Upper lobe of left lung (tissue), 6 donors: Measurements from ENCODE around the gene BCAT1. TPM values are rescaled to one million over a fixed set of nuclear protein-coding genes. Genes with fewer than 3 reads are reported as not detected.

Source experiments
- ATAC-seq, 2 donors: fragments of 200-7000 bp; cut with Tn5 transposase; one replicate each; pipeline ENCODE4 v1.9.1; 2022; ENCODE audit warnings: mild to moderate bottlenecking in 2 of 2, moderate library complexity in 2 of 2; ENCODE audit not compliant: low FRiP score in 2 of 2
- DNase-seq, 2 donors: peaks; one replicate each; pipeline ENCODE4 v3.0.0-alpha.2; 2019 to 2020
- H3K27ac ChIP-seq, 4 donors: fragments of 200-600 bp; sonication (generic); one replicate each; pipeline ENCODE4 v1.5.1; 2016 to 2019
- H3K27me3 ChIP-seq, 4 donors: fragments of 200-600 bp; sonication (generic); one replicate each; pipeline ENCODE4 v1.5.1; 2017 to 2019
- H3K36me3 ChIP-seq, 4 donors: fragments of 200-600 bp; sonication (generic); one replicate each; pipeline ENCODE4 v1.5.1; 2016 to 2019
- H3K4me1 ChIP-seq, 4 donors: fragments of 200-600 bp; sonication (generic); one replicate each; pipeline ENCODE4 v1.5.1; 2018 to 2019
- H3K4me3 ChIP-seq, 4 donors: fragments of 200-600 bp; sonication (generic); one replicate each; pipeline ENCODE4 v1.5.1; 2017 to 2019; ENCODE audit warnings: mild to moderate bottlenecking in 2 of 4, moderate library complexity in 1 of 4
- H3K9me3 ChIP-seq, 4 donors: fragments of 200-600 bp; sonication (generic); one replicate each; pipeline ENCODE4 v1.5.1; 2018 to 2019
- CTCF ChIP-seq, 6 experiments: fragments of 450-650 bp in 4 of 6; fragments of 200-600 bp in 2 of 6; sonication (generic) in 2 of 6; IDR thresholded peaks; one replicate each; pipeline ENCODE4 v1.5.1; 2016 to 2019; ENCODE audit warnings: antibody characterized with exemption in 6 of 6
- EP300 ChIP-seq, 4 donors: sonication (generic); formaldehyde crosslinking; IDR thresholded peaks; one replicate each; pipeline ENCODE4 v1.5.1; 2017; ENCODE audit warnings: antibody characterized with exemption in 4 of 4, control low read depth in 2 of 4
- POLR2A ChIP-seq, 4 donors: fragments of 450-650 bp; IDR thresholded peaks; one replicate each; pipeline ENCODE4 v1.5.1; 2016 to 2017; ENCODE audit warnings: antibody characterized with exemption in 4 of 4, mild to moderate bottlenecking in 2 of 4
- POLR2AphosphoS5 ChIP-seq, 2 donors: sonication (generic); formaldehyde crosslinking; IDR thresholded peaks; one replicate each; pipeline ENCODE4 v1.5.1; 2017; ENCODE audit warnings: antibody characterized with exemption in 2 of 2
- WGBS, 2 donors: methylation state at CpG; one replicate each; pipeline ENCODE4 v1.1.5; 2017 to 2018; 5-methylcytosine and 5-hydroxymethylcytosine counted together
- total RNA-seq, 6 donors: library from RNA; depleted of rRNA in 4 of 6; stranded (reverse); fragments of >200 nt in 4 of 6; gene quantifications; one replicate each; pipeline versions ENCODE4 v1.1.0 to v1.2.1, GENCODE V29; 2016 to 2021
- donor health status: DM: no; HTN: no; CAD: no; lungs with moderate emphysema.
- donor health status: DM: no; HTN: yes; CAD: no; lungs with severe emphysema.

BCAT1 gene
- total RNA-seq, 6 donors from 2014 or later, result 52.7 to 145 (median 72.7) TPM

GRCh38 chr12:24975425-24975824 lies 26.5 kb upstream of the BCAT1 start:
- Histone ChIP-seq H3K4me3 (no peak overlapping the region), H3K4me1 (no peaks in the 10 kb centered on the region), H3K36me3 (no peaks in the 10 kb centered on the region), H3K9me3 (no peaks in the 10 kb centered on the region), H3K27ac (no peak overlapping the region), H3K27me3 (no peaks in the 10 kb centered on the region)
- no peak for ATAC-seq
- no peak for DNase-seq
- TF ChIP-seq EP300 (IDR thresholded peaks at IDR 0.05), result no peak
- no peak for TF ChIP-seq POLR2A (IDR thresholded peaks at IDR 0.05)
- TF ChIP-seq CTCF (IDR thresholded peaks at IDR 0.05), result no peak

- Histone ChIP-seq H3K4me3 (no peak overlapping the region), H3K4me1 (no peaks in the 10 kb centered on the region), H3K9me3 (no peaks in the 10 kb centered on the region), H3K36me3 (no peaks in the 10 kb centered on the region), H3K27me3 (no peaks in the 10 kb centered on the region), H3K27ac (no peak overlapping the region)
- 61 to 83% methylated on average over 3 of the region's 3 CpGs for WGBS, 2 donors
- TF ChIP-seq POLR2A (IDR thresholded peaks at IDR 0.05), result no peak
- no peak for TF ChIP-seq CTCF (IDR thresholded peaks at IDR 0.05)
- TF ChIP-seq EP300 (IDR thresholded peaks at IDR 0.05), result no peak
- TF ChIP-seq POLR2AphosphoS5 (IDR thresholded peaks at IDR 0.05), result no peak
- DNase-seq, result no peak
- no peak for ATAC-seq
Observed at GRCh38 chr12:24974216-24974615, 25.3 kb upstream of the BCAT1 start.

- Histone ChIP-seq H3K27ac (no peak overlapping the region), H3K36me3 (no peaks in the 10 kb centered on the region), H3K4me3 (no peak overlapping the region), H3K4me1 (no peaks in the 10 kb centered on the region), H3K27me3 (no peaks in the 10 kb centered on the region), H3K9me3 (no peaks in the 10 kb centered on the region)
- DNase-seq (no peak), ATAC-seq (no peak)
- WGBS, 2 donors, result 93 to 100% methylated on average over 1 of the region's 1 CpG
- TF ChIP-seq POLR2AphosphoS5 (IDR thresholded peaks at IDR 0.05), result no peak
Observed at GRCh38 chr12:24972078-24972477, 23.2 kb upstream of the BCAT1 start.

DNA sequence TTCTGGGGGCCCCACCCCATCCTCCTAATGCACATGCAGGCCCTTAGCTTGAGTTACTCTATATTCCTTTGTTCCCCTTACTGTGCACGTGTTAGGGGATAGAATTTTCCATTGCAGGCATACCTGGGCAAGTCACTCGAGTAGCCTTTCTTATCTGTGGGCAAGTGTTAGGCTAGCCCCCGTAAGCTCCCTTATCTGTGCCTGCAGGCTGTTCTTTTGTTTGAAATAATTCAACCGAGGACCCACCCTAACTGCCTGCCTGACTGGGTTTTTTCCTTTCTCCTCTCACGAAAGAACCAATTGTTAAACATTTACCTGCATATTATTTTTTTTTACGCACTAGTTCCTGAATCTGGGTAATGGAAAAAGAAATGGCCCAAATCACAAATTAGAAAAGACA lies 21.3 kb upstream of the BCAT1 start:
- 71 to 84% methylated on average over 6 of the region's 6 CpGs for WGBS, 2 donors
- no peaks in the 10 kb centered on the region for H3K9me3 ChIP-seq
- no peaks in the 10 kb centered on the region for H3K4me1 ChIP-seq
- H3K4me3 ChIP-seq, result no peak overlapping the region
- DNase-seq (no peak), ATAC-seq (no peak)
- TF ChIP-seq CTCF (IDR thresholded peaks at IDR 0.05), result no peak
- H3K27ac ChIP-seq, result no peak overlapping the region
- no peaks in the 10 kb centered on the region for H3K27me3 ChIP-seq
- H3K36me3 ChIP-seq, result no peaks in the 10 kb centered on the region

DNA sequence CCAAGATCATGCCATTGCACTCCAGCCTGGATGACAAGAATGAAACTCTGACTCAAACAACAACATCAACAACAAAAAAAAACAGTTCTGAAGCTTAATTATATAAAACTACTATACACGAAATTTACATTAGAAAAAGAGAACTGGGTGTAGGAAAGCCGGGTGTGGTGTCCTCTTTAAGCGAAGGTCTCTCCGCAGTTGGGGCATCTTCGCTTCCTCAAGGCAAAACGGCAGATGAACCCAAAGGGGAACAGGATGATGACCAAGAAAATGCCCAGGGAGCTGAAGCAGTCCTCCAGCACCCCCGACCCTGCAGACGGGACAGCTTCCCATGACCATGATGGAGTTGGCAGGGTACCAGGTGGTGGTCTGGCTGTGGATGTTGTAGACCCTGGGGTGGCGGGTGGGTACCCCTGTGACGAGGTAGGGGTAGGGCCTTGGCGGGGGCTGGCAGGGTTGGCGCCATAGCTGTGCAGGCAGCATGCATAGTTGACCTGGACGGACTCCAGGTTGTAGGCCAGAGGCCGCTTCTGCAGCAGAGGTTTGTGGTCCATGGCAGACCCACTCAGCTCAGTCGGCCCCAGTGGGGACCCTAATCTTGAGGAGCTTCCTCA lies 18.2 kb upstream of the BCAT1 start:
- 80 to 89% methylated on average over 14 to 15 of the region's 15 CpGs for WGBS, 2 donors

More for the DNA sequence above, 18.2 kb upstream of the BCAT1 start:
- DNase-seq, result no peak
- no peaks in the 10 kb centered on the region for H3K36me3 ChIP-seq
- no peak overlapping the region for H3K4me3 ChIP-seq
- peak in 1 of 2 donors; percentile 17 for ATAC-seq
- H3K9me3 ChIP-seq, result peaks cover 0 to 4% (median 3%) of the 10 kb centered on the region in 4 donors
- TF ChIP-seq POLR2AphosphoS5 (IDR thresholded peaks at IDR 0.05) (no peak), EP300 (IDR thresholded peaks at IDR 0.05) (no peak), CTCF (IDR thresholded peaks at IDR 0.05) (no peak), POLR2A (IDR thresholded peaks at IDR 0.05) (no peak)
- no peaks in the 10 kb centered on the region for H3K4me1 ChIP-seq
- H3K27ac ChIP-seq, result no peak overlapping the region
- no peaks in the 10 kb centered on the region for H3K27me3 ChIP-seq
